ENCODE data around the gene UBD.

Gene UBD

DNA sequence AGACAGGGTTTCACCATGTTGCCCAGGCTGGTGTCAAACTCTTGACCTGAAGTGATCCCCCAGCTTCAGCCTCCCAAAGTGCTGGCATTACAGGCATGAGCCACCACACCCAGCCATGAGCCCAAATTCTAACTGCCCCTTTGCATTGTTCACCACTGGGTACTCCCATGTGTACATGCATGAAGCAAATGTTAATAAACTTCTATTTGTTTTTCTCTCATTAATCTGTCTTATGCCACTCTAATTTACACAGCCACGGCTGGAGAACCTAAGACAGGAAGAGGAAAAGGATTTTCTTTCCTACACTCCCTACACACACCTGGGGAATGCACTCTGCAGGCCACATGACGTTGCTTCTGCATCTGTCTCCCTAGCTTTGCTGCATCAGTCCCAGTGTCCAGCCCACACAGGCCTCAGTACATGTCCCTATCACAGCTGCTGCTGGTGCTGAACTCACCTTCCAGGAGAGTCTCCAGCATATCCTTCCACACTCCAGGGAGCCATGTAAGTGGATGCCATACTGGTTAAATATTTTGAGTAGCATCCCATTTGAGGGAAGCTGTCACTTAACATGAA lies 38.7 kb upstream of the UBD start:
- no peak for TF ChIP-seq TCF12 (IDR thresholded peaks at IDR 0.05; ENCODE audit: low read depth)

DNA sequence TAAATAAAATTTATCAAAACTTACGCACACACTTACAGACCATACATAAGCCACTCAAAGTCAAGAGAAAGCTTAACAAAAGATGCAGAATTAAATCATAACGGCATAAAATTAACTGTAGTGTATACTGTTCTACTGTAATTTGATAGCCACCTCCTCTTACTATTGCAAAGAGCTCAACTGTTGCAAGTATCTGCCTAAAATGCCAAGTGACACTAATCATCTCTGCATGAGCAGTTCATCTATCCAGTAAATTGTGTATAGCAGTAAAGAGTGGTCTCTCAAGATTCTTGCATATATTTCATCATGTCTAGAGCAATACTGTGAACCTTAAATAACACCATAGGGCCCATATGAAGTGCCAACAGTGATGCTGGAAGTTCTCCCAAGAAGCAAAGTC lies 37.7 kb upstream of the UBD start:
- TF ChIP-seq CEBPB (IDR thresholded peaks at IDR 0.05) (no peak), TAF1 (IDR thresholded peaks at IDR 0.05; ENCODE audit: low read depth) (no peak), ZBTB7A (IDR thresholded peaks at IDR 0.05; ENCODE audit: low read depth) (no peak), TCF12 (IDR thresholded peaks at IDR 0.05; ENCODE audit: low read depth) (no peak), EP300 (IDR thresholded peaks at IDR 0.05; ENCODE audit: borderline replicate concordance) (no peak), CREB1 (IDR thresholded peaks at IDR 0.05; ENCODE audit: low read depth) (no peak), RAD21 (IDR thresholded peaks at IDR 0.05; ENCODE audit: low read depth) (no peak), TEAD4 (IDR thresholded peaks at IDR 0.05) (no peak), FOXM1 (IDR thresholded peaks at IDR 0.05; ENCODE audit: borderline replicate concordance, low read depth) (no peak), EGR1 (IDR thresholded peaks at IDR 0.05) (no peak), YY1 (IDR thresholded peaks at IDR 0.05; ENCODE audit: low read depth) (no peak), NFIC (IDR thresholded peaks at IDR 0.05) (no peak)
- TF ChIP-seq, protein P1, sequence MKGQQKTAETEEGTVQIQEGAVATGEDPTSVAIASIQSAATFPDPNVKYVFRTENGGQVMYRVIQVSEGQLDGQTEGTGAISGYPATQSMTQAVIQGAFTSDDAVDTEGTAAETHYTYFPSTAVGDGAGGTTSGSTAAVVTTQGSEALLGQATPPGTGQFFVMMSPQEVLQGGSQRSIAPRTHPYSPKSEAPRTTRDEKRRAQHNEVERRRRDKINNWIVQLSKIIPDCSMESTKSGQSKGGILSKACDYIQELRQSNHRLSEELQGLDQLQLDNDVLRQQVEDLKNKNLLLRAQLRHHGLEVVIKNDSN (IDR thresholded peaks at IDR 0.05): no peak
- TF ChIP-seq, protein P2, sequence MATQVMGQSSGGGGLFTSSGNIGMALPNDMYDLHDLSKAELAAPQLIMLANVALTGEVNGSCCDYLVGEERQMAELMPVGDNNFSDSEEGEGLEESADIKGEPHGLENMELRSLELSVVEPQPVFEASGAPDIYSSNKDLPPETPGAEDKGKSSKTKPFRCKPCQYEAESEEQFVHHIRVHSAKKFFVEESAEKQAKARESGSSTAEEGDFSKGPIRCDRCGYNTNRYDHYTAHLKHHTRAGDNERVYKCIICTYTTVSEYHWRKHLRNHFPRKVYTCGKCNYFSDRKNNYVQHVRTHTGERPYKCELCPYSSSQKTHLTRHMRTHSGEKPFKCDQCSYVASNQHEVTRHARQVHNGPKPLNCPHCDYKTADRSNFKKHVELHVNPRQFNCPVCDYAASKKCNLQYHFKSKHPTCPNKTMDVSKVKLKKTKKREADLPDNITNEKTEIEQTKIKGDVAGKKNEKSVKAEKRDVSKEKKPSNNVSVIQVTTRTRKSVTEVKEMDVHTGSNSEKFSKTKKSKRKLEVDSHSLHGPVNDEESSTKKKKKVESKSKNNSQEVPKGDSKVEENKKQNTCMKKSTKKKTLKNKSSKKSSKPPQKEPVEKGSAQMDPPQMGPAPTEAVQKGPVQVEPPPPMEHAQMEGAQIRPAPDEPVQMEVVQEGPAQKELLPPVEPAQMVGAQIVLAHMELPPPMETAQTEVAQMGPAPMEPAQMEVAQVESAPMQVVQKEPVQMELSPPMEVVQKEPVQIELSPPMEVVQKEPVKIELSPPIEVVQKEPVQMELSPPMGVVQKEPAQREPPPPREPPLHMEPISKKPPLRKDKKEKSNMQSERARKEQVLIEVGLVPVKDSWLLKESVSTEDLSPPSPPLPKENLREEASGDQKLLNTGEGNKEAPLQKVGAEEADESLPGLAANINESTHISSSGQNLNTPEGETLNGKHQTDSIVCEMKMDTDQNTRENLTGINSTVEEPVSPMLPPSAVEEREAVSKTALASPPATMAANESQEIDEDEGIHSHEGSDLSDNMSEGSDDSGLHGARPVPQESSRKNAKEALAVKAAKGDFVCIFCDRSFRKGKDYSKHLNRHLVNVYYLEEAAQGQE (IDR thresholded peaks at IDR 0.05; ENCODE audit: low read depth): no peak
- TF ChIP-seq, protein P3, sequence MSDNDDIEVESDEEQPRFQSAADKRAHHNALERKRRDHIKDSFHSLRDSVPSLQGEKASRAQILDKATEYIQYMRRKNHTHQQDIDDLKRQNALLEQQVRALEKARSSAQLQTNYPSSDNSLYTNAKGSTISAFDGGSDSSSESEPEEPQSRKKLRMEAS (IDR thresholded peaks at IDR 0.05): no peak

DNA sequence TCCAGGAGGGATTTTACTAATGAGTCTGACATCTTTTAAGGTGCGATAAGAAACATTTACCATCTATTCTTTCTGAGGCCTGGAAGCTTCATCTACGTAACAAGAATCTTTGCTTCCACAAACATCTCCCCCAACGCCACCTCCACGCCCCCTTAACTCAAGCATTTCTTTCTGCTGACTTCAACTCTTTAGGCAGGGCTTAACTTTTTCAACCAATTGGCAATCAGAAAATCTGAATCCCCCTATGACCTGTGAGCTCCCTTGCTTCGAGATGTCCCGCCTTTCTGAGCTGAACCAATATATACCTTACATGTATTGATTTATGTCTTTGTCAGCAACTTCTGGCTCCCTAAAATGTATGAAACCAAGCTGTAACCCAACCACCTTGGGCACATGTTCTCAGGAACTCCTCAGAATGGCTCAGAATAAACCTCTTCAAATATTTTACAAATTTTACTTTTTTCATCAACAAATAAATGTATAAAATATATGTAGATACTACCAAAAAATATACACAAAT lies 36.9 kb upstream of the UBD start:
- TF ChIP-seq, protein P1 (IDR thresholded peaks at IDR 0.05): no peak
- no peak for TF ChIP-seq ZBTB7A (IDR thresholded peaks at IDR 0.05; ENCODE audit: low read depth)
- no peak for TF ChIP-seq TCF12 (IDR thresholded peaks at IDR 0.05; ENCODE audit: low read depth)
- TF ChIP-seq CEBPB (IDR thresholded peaks at IDR 0.05): no peak
- TF ChIP-seq EP300 (IDR thresholded peaks at IDR 0.05; ENCODE audit: borderline replicate concordance): no peak
- TF ChIP-seq CREB1 (IDR thresholded peaks at IDR 0.05; ENCODE audit: low read depth): no peak
- no peak for TF ChIP-seq FOXM1 (IDR thresholded peaks at IDR 0.05; ENCODE audit: borderline replicate concordance, low read depth)
- no peak for TF ChIP-seq RAD21 (IDR thresholded peaks at IDR 0.05; ENCODE audit: low read depth)
- TF ChIP-seq, protein P3 (IDR thresholded peaks at IDR 0.05): no peak

DNA sequence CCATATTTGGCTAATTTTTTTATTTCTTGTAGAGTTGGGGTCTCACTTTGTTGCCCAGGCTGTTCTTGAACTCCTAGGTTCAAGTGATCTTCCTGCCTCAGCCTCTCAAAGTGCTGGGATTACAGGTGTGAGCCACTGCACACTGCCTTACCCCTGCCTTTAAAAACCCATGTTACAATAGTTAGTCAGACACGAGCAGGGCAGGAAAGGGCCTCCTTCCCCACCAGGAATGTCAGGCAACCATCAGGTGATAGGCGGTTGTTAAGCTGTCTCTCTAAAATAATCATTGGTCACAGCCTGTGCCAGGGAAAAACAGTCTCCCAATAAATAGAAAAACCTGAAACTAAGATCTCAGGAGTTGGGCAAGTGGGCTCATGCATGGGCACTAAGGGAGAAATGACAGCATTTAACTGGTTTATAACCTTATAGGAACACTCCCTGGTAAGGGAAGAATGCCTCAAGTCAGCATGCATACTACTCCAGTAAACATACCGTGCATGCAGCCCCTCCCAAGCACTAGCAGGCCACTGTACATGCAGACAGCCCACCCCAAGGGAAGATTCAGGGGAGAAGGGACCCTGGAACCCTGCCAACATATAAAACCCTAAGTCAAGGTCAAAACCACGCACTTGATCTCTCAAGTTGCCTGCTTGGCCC lies 33.8 kb upstream of the UBD start:
- TF ChIP-seq NFIC (IDR thresholded peaks at IDR 0.05) (0 out of 2 replicates have a peak, but pooled peaks have one; percentile 21), RAD21 (IDR thresholded peaks at IDR 0.05; ENCODE audit: low read depth) (no peak)

DNA sequence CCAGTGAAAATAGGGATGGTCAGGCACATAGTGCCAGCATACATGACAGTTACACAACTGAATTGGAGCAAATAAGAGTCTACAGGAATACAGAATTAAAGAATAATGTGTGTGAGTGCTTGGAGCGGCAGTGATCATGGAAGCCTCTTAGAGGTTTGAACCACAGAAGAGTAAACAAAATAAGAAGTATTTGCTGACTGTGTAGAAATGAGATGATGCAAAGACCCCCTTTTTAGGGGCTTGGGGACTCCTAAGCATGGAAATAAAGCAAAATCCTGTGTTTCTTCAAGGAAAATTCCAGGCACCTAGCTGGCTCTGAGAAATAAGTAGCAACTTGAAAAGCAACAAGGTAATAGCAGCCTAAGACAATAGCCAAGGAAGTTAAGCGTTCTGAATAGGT lies 32.1 kb upstream of the UBD start:
- TF ChIP-seq TAF1 (IDR thresholded peaks at IDR 0.05; ENCODE audit: low read depth) (no peak), ZBTB7A (IDR thresholded peaks at IDR 0.05; ENCODE audit: low read depth) (no peak), RAD21 (IDR thresholded peaks at IDR 0.05; ENCODE audit: low read depth) (no peak), CREB1 (IDR thresholded peaks at IDR 0.05; ENCODE audit: low read depth) (no peak)

DNA sequence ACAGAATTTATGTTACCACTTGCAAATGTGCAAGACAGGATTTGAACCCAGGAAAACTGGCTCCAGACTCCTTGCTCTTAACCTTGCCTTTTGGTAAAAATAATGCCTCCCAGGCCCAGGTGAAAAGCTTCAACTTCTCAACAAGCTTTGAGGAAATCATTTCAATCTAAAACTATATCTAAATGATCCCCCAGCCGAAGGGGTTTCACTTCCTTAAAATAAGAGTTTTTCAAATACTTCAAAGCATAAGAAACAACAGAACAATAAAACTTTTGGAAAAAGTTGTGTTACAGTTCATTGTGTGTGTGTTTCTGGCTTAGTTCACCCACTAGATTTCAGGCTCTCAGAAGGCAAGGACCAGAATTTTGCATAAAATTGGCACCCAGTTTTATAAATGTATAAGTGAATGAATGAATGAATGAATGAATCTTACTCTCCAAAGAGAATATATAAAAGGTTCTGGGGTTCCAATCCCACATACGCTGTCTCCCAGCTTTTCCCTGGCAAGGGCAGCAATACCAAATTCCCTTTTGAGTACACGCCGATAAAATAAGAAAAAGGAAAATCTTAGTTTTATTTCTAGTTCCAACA lies 30.8 kb upstream of the UBD start:
- TF ChIP-seq EP300 (IDR thresholded peaks at IDR 0.05; ENCODE audit: borderline replicate concordance) (no peak), CREB1 (IDR thresholded peaks at IDR 0.05; ENCODE audit: low read depth) (no peak), TCF12 (IDR thresholded peaks at IDR 0.05; ENCODE audit: low read depth) (no peak), CEBPB (IDR thresholded peaks at IDR 0.05) (no peak), FOXM1 (IDR thresholded peaks at IDR 0.05; ENCODE audit: borderline replicate concordance, low read depth) (no peak), ZBTB7A (IDR thresholded peaks at IDR 0.05; ENCODE audit: low read depth) (no peak), TEAD4 (IDR thresholded peaks at IDR 0.05) (no peak), EGR1 (IDR thresholded peaks at IDR 0.05) (no peak), RAD21 (IDR thresholded peaks at IDR 0.05; ENCODE audit: low read depth) (no peak), NFIC (IDR thresholded peaks at IDR 0.05) (no peak), TAF1 (IDR thresholded peaks at IDR 0.05; ENCODE audit: low read depth) (no peak), YY1 (IDR thresholded peaks at IDR 0.05; ENCODE audit: low read depth) (no peak)
- TF ChIP-seq, protein P2 (IDR thresholded peaks at IDR 0.05; ENCODE audit: low read depth): no peak
- TF ChIP-seq, protein P1 (IDR thresholded peaks at IDR 0.05): no peak
- TF ChIP-seq, protein P3 (IDR thresholded peaks at IDR 0.05): no peak

All from Ishikawa (cell line).